ENCODE measurements around the gene ZSCAN5A. TPM values are rescaled to one million over a fixed set of nuclear protein-coding genes. Genes with fewer than 3 reads are reported as not detected.

Gene ZSCAN5A
- total and polyA plus RNA-seq, 4 donors: 1.7 to 13.8 (median 9.0) TPM

DNA sequence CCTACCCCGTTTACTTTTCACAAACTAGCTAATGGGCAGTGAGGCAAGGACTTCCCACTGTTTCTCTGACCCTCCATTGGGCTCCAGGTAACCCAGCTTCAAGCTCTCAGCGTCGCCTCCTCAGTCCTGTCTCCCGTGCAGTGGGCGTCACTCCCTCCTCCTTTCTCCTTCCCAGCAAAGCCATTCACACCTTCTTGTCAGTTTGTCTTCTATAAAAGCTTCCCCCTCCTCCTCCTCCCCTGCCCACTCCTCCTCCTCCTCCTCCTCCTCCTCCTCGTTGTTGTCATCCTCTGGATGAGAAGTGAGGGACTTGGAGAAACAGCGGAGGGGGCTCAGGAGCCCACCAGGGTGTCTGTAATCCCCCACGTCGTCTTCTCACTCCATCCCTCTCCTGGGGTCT is 140.6 kb downstream of the ZSCAN5A start:
- H3K9me3 ChIP-seq (ENCODE audit: control insufficient read depth, low read length): no peaks in the 10 kb centered on the region
- intact Hi-C loops (cut with DNase I): loop anchor here in 1 of 2 donors (5.0 kb wide), 1 partner anchor 97 kb away; no protein-coding TSS in a partner anchor
- H3K4me3 ChIP-seq (ENCODE audit: low read length in 2 of 2): no peak overlapping the region
- H3K4me1 ChIP-seq (ENCODE audit: control insufficient read depth in 1 of 2, insufficient read depth in 2 of 2, low read length in 2 of 2): no peaks in the 10 kb centered on the region
- DNase-seq (no peak), ATAC-seq (ENCODE audit: low FRiP score) (no peak)
- 3 to 16% methylated on average over 9 of the region's 9 CpGs for WGBS, 2 donors
- no peaks in the 10 kb centered on the region for H3K27me3 ChIP-seq (ENCODE audit: control insufficient read depth in 1 of 2, insufficient read depth in 2 of 2, low read length in 1 of 2)
- no peaks in the 10 kb centered on the region for H3K36me3 ChIP-seq (ENCODE audit: control insufficient read depth in 1 of 2, insufficient read depth in 2 of 2, low read length in 1 of 2)
- H3K27ac ChIP-seq (ENCODE audit: low read depth in 1 of 2, low read length in 2 of 2): no peak overlapping the region

Other genes starting within 250 kb of the ZSCAN5A start
- 10 to 100 TPM; 23.9 to 25.5 TPM for gene ZNF787, start 193.5 kb downstream of the ZSCAN5A start, total RNA-seq
- gene ZNF787, start 193.5 kb downstream of the ZSCAN5A start, polyA plus RNA-seq: 10 to 100 TPM in 1 of 2 donors, 1 to 10 TPM in 1; 6.6 to 12.1 TPM
- gene ZNF444, start 173.6 kb downstream of the ZSCAN5A start, total RNA-seq: 10 to 100 TPM; 23.0 to 26.1 TPM
- 10 to 100 TPM; 10.3 to 48.3 TPM for gene ZNF444, start 173.6 kb downstream of the ZSCAN5A start, polyA plus RNA-seq
- not detected for gene GALP, start 138.8 kb downstream of the ZSCAN5A start, total RNA-seq
- not detected for gene GALP, start 138.8 kb downstream of the ZSCAN5A start, polyA plus RNA-seq
- gene ZSCAN5B, start 117.1 kb downstream of the ZSCAN5A start, total RNA-seq: not detected
- not detected for gene ZSCAN5B, start 117.1 kb downstream of the ZSCAN5A start, polyA plus RNA-seq
- gene ZSCAN5C, start 112.6 kb downstream of the ZSCAN5A start, total RNA-seq: not detected
- not detected for gene ZSCAN5C, start 112.6 kb downstream of the ZSCAN5A start, polyA plus RNA-seq
- gene EDDM13, start 42.1 kb downstream of the ZSCAN5A start, total RNA-seq: not detected
- not detected for gene EDDM13, start 42.1 kb downstream of the ZSCAN5A start, polyA plus RNA-seq
- 1 to 10 TPM; 4.0 TPM for gene ZNF582, start 78.7 kb upstream of the ZSCAN5A start, total RNA-seq
- 1 to 10 TPM; 4.8 to 6.3 TPM for gene ZNF582, start 78.7 kb upstream of the ZSCAN5A start, polyA plus RNA-seq
- gene ZNF583, start 89.5 kb upstream of the ZSCAN5A start, total RNA-seq: 1 to 10 TPM; 6.2 to 9.4 TPM
- 1 to 10 TPM; 3.1 TPM for gene ZNF583, start 89.5 kb upstream of the ZSCAN5A start, polyA plus RNA-seq
- 1 to 10 TPM; 3.0 to 7.0 TPM for gene ZNF667, start 162.5 kb upstream of the ZSCAN5A start, total RNA-seq
- gene ZNF667, start 162.5 kb upstream of the ZSCAN5A start, polyA plus RNA-seq: 1 to 10 TPM; 2.8 to 5.6 TPM
- gene ZNF471, start 193.0 kb upstream of the ZSCAN5A start, total RNA-seq: 10 to 100 TPM; 11.0 to 12.1 TPM
- 1 to 10 TPM; 2.8 to 4.2 TPM for gene ZNF471, start 193.0 kb upstream of the ZSCAN5A start, polyA plus RNA-seq
- 10 to 100 TPM; 11.3 to 11.7 TPM for gene ZFP28, start 224.1 kb upstream of the ZSCAN5A start, total RNA-seq
- gene ZFP28, start 224.1 kb upstream of the ZSCAN5A start, polyA plus RNA-seq: 1 to 10 TPM; 2.6 to 7.9 TPM

Measured in aorta (tissue), 5 donors.